ENCODE data around the gene SMIM14.

GRCh38 chr4:39606747-39607146, 31.9 kb downstream of the SMIM14 start:
- TF ChIP-seq CTCF (IDR thresholded peaks at IDR 0.05): no peak
- no peak for TF ChIP-seq POLR2A (IDR thresholded peaks at IDR 0.05)
